ENCODE measurements around the gene B4GALNT4.
"Not testable (repeated sequence)": the region's sequence is repeated elsewhere in the genome, so short reads cannot be mapped to it uniquely, and the experiment has no call there.

Gene B4GALNT4

GRCh38 chr11:352456-353031, 16.8 kb upstream of the B4GALNT4 start:
- Histone ChIP-seq H3K4me1 (ENCODE audit: insufficient read depth, low read length) (peaks cover 15% of the 10 kb centered on the region; the same call in 1 of the 2 replicates), H3K4me3 (ENCODE audit: low read length) (no peak overlapping the region), H3K27ac (ENCODE audit: low read length) (no peak overlapping the region), H3K36me3 (ENCODE audit: insufficient read depth, low read depth, low read length) (no peaks in the 10 kb centered on the region), H3K27me3 (ENCODE audit: insufficient read depth, low read length) (0 out of 2 replicates have a peak, but pooled peaks cover 5% of the 10 kb centered on the region), H3K9me3 (ENCODE audit: insufficient read depth, low read depth, low read length) (no peaks in the 10 kb centered on the region), H3K9ac (ENCODE audit: low read depth, low read length) (no peak overlapping the region)

- peak overlapping the region; percentile 13; the same call in 1 of the 2 replicates for H3K9ac ChIP-seq (ENCODE audit: low read depth, low read length)
- H3K9me3 ChIP-seq (ENCODE audit: insufficient read depth, low read depth, low read length) = no peaks in the 10 kb centered on the region
- H3K4me1 ChIP-seq (ENCODE audit: insufficient read depth, low read length) = peaks cover 15% of the 10 kb centered on the region; the same call in 1 of the 2 replicates
- H3K27ac ChIP-seq (ENCODE audit: low read length) = no peak overlapping the region
- 0 out of 2 replicates have a peak, but pooled peaks cover 5% of the 10 kb centered on the region for H3K27me3 ChIP-seq (ENCODE audit: insufficient read depth, low read length)
- no peaks in the 10 kb centered on the region for H3K36me3 ChIP-seq (ENCODE audit: insufficient read depth, low read depth, low read length)
- H3K4me3 ChIP-seq (ENCODE audit: low read length) = no peak overlapping the region
These were observed 16.0 kb upstream of the B4GALNT4 start for GRCh38 chr11:353179-353873.

- Histone ChIP-seq H3K9me3 (ENCODE audit: insufficient read depth, low read depth, low read length) (peaks cover 7% of the 10 kb centered on the region), H3K9ac (ENCODE audit: low read depth, low read length) (peak overlapping the region; percentile 78), H3K4me3 (ENCODE audit: low read length) (peak overlapping the region; percentile 33; the same call in 1 of the 2 replicates), H3K27me3 (ENCODE audit: insufficient read depth, low read length) (0 out of 2 replicates have a peak, but pooled peaks cover under 1% of the 10 kb centered on the region), H3K36me3 (ENCODE audit: insufficient read depth, low read depth, low read length) (no peaks in the 10 kb centered on the region), H3K27ac (ENCODE audit: low read length) (peak overlapping the region; percentile 84), H3K4me1 (ENCODE audit: insufficient read depth, low read length) (peaks cover 15% of the 10 kb centered on the region; the same call in 1 of the 2 replicates)
These were observed 13.5 kb upstream of the B4GALNT4 start for GRCh38 chr11:355581-356458.

- Histone ChIP-seq H3K36me3 (ENCODE audit: insufficient read depth, low read depth, low read length) (no peaks in the 10 kb centered on the region), H3K9me3 (ENCODE audit: insufficient read depth, low read depth, low read length) (peaks cover 13% of the 10 kb centered on the region), H3K4me3 (ENCODE audit: low read length) (no peak overlapping the region), H3K9ac (ENCODE audit: low read depth, low read length) (no peak overlapping the region), H3K27me3 (ENCODE audit: insufficient read depth, low read length) (no peaks in the 10 kb centered on the region), H3K4me1 (ENCODE audit: insufficient read depth, low read length) (peaks cover 15% of the 10 kb centered on the region; the same call in 1 of the 2 replicates), H3K27ac (ENCODE audit: low read length) (no peak overlapping the region)
These were observed 12.7 kb upstream of the B4GALNT4 start for GRCh38 chr11:356610-357009.

- Histone ChIP-seq H3K27me3 (ENCODE audit: insufficient read depth, low read length) (no peaks in the 10 kb centered on the region), H3K9ac (ENCODE audit: low read depth, low read length) (no peak overlapping the region), H3K36me3 (ENCODE audit: insufficient read depth, low read depth, low read length) (no peaks in the 10 kb centered on the region), H3K27ac (ENCODE audit: low read length) (no peak overlapping the region), H3K4me3 (ENCODE audit: low read length) (no peak overlapping the region), H3K9me3 (ENCODE audit: insufficient read depth, low read depth, low read length) (peaks cover 13% of the 10 kb centered on the region), H3K4me1 (ENCODE audit: insufficient read depth, low read length) (peaks cover 15% of the 10 kb centered on the region; the same call in 1 of the 2 replicates)
These were observed 11.7 kb upstream of the B4GALNT4 start for GRCh38 chr11:357582-357981.

- Histone ChIP-seq H3K27ac (ENCODE audit: low read length) (no peak overlapping the region), H3K36me3 (ENCODE audit: insufficient read depth, low read depth, low read length) (no peaks in the 10 kb centered on the region), H3K9ac (ENCODE audit: low read depth, low read length) (no peak overlapping the region), H3K4me1 (ENCODE audit: insufficient read depth, low read length) (peaks cover 11% of the 10 kb centered on the region; the same call in 1 of the 2 replicates), H3K27me3 (ENCODE audit: insufficient read depth, low read length) (no peaks in the 10 kb centered on the region), H3K4me3 (ENCODE audit: low read length) (no peak overlapping the region), H3K9me3 (ENCODE audit: insufficient read depth, low read depth, low read length) (peaks cover 13% of the 10 kb centered on the region)
These were observed 11.0 kb upstream of the B4GALNT4 start for GRCh38 chr11:358129-358800.

- no peak overlapping the region for H3K27ac ChIP-seq (ENCODE audit: low read length)
- H3K9ac ChIP-seq (ENCODE audit: low read depth, low read length) = no peak overlapping the region
- H3K4me1 ChIP-seq (ENCODE audit: insufficient read depth, low read length) = peaks cover 7% of the 10 kb centered on the region; the same call in 1 of the 2 replicates
- peaks cover 13% of the 10 kb centered on the region for H3K9me3 ChIP-seq (ENCODE audit: insufficient read depth, low read depth, low read length)
- H3K36me3 ChIP-seq (ENCODE audit: insufficient read depth, low read depth, low read length) = no peaks in the 10 kb centered on the region
- no peaks in the 10 kb centered on the region for H3K27me3 ChIP-seq (ENCODE audit: insufficient read depth, low read length)
- no peak overlapping the region for H3K4me3 ChIP-seq (ENCODE audit: low read length)
These were observed 10.1 kb upstream of the B4GALNT4 start for GRCh38 chr11:359181-359714.

- H3K4me3 ChIP-seq (ENCODE audit: low read length) = no peak overlapping the region
- H3K27me3 ChIP-seq (ENCODE audit: insufficient read depth, low read length) = no peaks in the 10 kb centered on the region
These were observed 8.7 kb upstream of the B4GALNT4 start for GRCh38 chr11:360326-361280.

GRCh38 chr11:362642-363442, 6.5 kb upstream of the B4GALNT4 start:
- no peaks in the 10 kb centered on the region for H3K27me3 ChIP-seq (ENCODE audit: insufficient read depth, low read length)
- H3K9ac ChIP-seq (ENCODE audit: low read depth, low read length) = no peak overlapping the region
- peaks cover 13% of the 10 kb centered on the region for H3K9me3 ChIP-seq (ENCODE audit: insufficient read depth, low read depth, low read length)
- no peak overlapping the region for H3K27ac ChIP-seq (ENCODE audit: low read length)
- H3K36me3 ChIP-seq (ENCODE audit: insufficient read depth, low read depth, low read length) = no peaks in the 10 kb centered on the region
- H3K4me1 ChIP-seq (ENCODE audit: insufficient read depth, low read length) = no peaks in the 10 kb centered on the region; the same call in 1 of the 2 replicates
- H3K4me3 ChIP-seq (ENCODE audit: low read length) = no peak overlapping the region

More at GRCh38 chr11:360326-361280, 8.7 kb upstream of the B4GALNT4 start:
- H3K9me3 ChIP-seq (ENCODE audit: insufficient read depth, low read depth, low read length) = peaks cover 13% of the 10 kb centered on the region
- H3K9ac ChIP-seq (ENCODE audit: low read depth, low read length) = no peak overlapping the region
- H3K36me3 ChIP-seq (ENCODE audit: insufficient read depth, low read depth, low read length) = no peaks in the 10 kb centered on the region
- H3K27ac ChIP-seq (ENCODE audit: low read length) = no peak overlapping the region
- H3K4me1 ChIP-seq (ENCODE audit: insufficient read depth, low read length) = peaks cover 2% of the 10 kb centered on the region; the same call in 1 of the 2 replicates

GRCh38 chr11:363443-363805, 5.9 kb upstream of the B4GALNT4 start:
- peaks cover 13% of the 10 kb centered on the region for H3K9me3 ChIP-seq (ENCODE audit: insufficient read depth, low read depth, low read length)
- H3K4me1 ChIP-seq (ENCODE audit: insufficient read depth, low read length); H3K4me3 ChIP-seq (ENCODE audit: low read length); H3K9ac ChIP-seq (ENCODE audit: low read depth, low read length); H3K27me3 ChIP-seq (ENCODE audit: insufficient read depth, low read length); H3K27ac ChIP-seq (ENCODE audit: low read length); H3K36me3 ChIP-seq (ENCODE audit: insufficient read depth, low read depth, low read length): not testable (repeated sequence)
